HL-60/S4 (cell line): ENCODE data around the gene CABLES2.

Experiments used
- in situ Hi-C: fragments of 300-500 bp; cut with MboI; formaldehyde crosslinking; loops from 2 replicates; pipeline ENCODE4 v1.14.3; 2022; ENCODE audit warnings: low sequenced_read_pairs

CABLES2 gene

DNA sequence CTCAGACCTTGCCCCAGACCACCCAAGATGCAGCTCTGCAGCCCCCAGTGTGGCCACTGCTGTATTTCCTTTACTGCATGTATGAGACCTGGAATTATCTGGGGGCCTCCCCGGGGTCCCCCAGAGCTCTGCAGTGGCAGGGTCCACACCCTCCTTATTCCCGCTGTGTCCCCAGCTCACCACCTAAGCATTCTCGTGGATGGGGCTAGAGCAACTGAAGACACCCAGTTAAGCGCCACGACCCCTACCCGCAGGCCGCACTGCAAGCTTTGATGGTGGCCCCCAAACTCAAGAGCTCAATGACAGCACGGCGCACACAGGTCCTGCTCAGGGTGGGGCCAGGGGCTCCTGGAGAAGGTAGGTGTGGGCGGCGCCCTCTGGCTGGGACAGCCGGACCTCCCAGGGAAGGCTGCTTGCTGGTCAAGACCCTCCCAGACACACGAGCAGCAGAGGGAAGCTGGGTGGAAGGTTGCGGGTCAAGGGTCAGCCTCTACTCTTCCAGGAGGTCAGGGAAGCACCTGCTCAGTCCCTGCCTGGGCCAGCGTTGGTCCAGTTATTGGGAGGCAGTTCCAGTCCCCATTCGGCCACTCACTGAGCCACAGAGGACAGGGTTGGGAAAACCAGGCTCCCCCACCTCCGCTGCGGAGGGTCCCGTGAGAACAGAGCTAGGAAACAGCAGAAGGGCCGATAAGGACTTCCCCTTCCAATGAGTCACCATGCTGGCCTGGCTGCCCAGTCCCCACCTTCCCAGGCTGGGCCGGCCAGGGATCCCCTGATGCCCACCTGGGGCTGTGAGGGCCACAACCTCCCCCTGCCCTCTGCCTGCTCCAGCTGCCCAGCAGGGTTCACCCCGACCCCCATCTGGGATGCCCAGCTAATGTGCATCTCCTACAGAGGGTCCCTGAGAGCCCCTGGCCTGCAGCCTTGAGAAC lies 42.9 kb downstream of the CABLES2 start:
- in situ Hi-C loops = no loop called here

DNA sequence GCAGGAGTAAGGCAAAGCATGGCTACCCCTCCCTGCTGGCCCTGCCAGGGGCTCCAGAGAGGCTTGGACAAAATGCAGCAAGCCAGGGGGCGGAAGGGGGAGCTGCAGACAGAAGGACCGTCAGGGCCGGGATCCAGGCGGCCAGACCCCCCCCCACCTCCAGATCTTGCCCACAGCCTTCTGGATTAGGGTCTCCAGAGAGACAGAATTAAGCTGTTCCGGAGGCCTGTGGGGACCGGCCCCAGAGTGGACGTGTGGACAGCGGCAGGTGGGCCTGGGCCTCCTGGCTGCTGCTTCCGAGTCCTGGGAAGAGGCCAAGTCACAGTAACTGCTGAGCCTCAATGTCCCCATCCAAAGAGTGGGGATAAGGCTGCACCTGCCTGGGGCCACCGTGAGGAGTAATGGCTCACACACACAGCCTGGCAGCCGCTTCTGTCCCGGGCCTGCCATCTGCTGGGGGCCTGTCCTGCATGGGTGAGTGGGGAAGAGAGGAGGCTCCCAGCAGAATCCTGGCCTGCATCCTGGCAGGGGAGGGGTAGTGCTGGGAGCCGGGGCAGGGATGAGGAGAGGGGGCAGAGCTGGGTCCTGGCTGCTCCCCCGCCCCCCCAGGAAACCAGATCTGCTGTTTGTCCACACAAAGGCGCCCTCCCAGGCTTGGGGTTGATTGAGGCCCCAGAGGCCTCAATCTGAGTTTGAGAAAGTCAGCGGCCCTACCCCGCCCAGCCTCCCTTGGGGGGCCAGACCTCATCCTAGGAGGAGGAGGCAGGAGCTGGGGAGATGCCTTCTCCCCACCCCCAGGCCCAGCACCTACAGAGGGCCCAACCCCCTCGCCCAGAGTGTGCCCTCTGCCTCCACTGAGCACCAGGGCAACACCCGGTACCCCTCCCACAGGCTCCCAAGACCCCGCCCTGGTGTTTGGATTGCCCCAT lies 43.8 kb downstream of the CABLES2 start:
- in situ Hi-C loops = no loop called here

DNA sequence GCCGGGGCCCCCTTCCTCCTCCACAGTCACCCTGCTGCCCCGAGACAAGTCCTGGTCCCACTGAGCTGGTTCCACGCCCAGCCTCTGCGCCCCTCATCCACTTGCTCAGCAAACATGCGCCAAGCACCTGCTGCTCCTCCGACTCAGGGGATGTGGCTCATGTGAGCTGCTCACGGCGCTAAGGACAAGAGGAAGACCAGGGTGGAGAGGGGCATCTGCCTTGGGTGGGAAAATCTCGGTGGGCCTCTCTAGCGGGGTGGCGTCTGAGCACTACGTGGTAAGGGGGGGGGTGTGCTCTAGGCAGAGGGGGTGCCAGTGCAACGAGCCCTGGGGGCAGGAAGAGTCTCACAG lies 44.5 kb downstream of the CABLES2 start:
- in situ Hi-C loops = no loop called here

DNA sequence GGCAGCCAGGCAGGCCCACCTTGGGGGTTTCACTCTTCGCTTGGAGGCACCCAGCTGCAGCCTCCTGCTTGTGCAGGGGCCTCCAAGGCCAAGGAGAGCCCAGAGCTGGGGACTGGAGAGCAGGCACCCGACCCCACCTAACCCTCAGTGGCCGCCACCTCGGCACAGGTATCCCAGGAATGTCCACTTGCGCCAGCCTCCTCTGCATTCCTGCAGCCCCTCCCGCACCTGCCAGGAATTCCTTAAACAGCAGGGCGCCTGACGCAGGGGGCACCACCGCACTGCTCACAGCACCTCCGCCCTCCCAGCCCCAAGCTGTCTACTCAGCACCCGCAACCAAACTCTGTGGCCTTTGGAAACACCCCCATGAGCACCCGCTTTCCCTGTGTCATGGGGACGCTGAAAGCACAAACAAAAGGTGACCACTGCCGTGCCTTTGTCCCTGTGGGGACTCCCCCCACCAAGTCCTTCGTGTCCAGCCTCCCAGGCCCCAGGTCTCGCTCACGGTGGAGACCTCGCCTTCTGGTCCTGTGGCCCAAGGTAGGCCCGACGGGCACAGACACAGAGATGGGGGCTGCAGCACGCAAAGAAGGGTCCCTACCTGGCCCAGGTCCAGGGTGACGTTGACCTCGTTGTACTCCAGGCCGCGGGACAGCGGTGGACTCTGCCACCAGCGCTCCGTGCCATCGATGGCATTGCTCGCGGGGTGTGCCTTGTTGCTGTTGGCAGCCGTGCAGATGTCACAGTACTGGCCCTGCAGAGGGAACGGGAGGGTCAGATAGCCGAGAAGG lies 45.1 kb downstream of the CABLES2 start:
- in situ Hi-C loops = no loop called here

DNA sequence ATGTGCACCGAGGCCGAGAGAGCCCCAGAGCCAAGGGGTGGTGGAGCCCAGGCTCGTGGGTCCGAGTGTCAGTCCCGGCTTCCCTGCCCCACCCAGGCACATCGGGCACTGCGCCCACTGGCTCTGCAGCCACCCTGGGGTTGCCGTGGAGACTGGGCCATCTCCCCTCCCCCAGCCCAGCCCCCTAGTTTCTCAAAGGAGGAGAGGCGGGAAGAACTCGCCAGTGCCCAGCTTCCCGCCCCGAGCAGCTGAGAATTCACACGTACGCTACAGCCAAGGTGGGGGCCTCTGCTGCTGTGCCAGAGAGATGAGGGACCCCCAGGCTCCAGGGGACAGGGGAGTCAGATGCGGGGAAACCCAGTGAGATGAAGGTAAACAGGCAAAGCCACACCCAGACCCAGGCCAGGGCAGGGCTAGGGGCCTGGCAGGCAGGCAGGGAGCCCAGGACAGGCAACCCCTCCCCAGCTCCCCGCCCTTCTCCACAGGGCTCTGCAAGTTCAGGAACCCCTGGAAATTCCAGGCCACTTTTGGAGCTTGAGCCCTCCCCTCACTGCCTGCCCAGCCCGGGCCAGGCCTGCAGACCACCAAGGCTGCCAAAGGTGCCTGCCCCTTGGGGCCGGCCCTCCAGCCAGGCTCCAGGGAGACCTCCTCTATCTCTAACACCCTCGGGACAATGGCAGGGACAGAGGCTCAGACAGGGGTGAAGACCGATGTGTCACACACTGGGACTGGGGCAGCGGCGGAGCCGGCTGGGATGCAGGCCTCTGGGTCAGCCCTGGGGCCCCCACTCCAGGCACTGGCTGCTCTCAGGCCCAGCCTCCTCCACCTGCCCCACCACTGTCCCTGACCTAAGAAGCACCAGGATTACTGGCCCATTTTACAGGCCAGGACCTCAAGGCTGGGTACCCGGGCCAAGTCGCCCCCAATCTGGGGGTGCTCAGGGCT lies 46.0 kb downstream of the CABLES2 start:
- in situ Hi-C loops = no loop called here

DNA sequence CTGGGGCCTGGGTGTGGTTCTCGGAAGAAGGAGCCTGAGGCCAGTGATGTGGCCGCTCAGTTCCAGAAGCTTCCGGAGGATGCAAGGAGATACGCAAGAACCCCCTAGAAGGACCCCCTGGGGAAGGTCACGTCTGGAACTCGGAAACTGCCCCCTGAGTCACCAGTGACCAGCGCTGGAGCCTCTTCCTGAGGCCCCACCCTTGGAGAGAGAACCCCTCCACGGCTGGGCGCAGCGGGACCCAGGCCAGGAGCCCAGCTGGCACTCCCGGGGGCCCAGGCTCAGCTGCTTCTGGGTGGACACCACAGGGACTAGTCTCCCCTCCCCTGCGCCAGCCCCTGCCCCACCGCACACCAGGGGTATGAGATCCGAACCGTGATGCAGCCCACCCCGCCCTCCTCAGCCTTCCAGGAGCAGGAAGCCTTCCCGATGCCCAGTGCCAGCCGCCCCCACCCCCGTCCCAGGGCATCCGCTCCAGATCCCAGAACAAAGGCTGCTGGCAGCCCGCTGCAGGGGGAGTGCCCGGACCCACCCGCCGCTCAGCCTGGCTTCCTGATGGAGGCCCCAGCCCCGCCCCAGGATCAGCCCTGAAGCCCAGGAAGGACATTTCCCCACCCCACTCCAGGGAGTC lies 47.5 kb downstream of the CABLES2 start:
- in situ Hi-C loops = no loop called here

DNA sequence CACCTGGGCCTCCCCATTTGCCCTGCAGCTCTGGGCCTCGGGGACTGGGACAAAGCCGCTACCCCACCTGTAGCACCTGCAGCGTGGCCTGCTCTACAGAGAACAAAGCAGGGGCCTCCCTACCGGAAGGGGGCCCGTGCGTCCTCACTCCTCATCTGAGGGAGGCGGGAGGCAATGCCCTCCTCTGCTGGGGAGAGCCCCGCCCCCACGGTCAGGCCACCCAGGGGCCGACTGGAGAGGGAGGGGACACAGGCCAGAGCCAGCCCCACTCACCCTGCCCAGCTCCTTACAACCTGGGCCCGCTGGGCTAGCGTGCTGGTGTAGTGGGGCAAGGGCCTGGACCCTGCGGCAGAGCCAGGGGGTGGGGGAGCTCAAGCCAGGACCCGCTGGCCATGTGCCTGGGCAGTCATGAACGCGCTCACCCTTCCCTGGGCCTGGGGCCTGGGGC lies 48.0 kb downstream of the CABLES2 start:
- in situ Hi-C loops = no loop called here

DNA sequence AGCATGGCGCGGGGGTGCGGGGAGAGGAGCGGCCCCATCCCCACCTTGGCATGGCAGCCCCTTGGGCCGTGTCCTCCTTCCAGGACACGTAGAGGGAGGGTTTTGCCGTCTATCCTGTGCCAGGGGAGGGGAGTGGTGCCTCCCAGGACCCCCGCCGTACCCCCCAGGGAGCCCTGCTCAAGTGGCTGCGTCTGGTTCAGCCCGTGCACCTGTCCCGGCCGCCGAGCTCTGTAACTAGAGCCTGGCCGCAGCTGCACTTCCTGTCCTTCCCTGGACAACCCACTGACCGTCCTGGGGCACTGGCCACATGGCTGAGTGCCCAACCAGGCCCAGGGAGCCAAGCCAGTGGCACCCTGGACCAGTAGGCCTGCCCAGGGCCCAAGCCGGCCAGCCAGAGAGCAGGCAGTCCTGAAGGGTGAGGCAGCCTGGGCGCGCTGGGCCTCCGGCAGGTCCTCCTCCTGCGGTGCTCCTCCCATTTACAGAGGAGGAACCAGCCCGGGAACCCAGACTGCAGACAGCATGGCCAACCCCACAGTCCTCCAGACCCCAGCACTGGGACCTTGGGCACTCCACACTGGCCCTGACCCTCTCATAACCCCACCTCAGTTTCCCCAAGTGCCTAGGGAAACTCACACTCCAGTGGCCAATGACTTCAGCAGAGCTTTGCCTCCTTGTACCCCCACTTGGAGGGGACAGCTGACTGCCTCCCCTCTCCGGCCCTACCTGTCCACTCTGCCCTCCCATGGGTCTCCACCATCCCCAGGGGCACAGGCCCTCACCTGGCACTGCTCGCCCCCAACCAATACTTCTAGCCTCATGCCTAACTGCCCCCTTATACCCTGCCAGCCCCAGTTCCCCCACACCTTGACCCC lies 48.7 kb downstream of the CABLES2 start:
- in situ Hi-C loops = no loop called here

DNA sequence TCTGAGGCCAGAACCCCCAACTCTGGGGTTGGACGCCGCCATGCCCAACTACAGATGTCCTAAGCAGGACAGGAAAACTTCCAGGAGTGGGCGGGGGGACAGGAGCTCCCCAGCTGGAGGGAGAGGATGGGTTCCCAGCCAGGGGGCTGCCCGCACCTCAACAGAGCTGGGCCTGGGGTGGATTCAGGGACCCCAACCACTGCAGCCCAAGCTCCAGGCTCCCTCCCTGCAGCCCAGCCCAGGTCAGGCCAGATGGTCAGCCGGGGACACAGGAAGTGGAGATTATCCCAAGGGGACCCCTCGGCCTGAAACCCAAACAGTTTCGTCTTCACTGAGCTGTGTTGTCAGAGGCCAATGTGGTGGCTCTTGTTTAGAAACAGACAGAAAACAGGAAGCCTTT lies 49.4 kb downstream of the CABLES2 start:
- in situ Hi-C loops = no loop called here

DNA sequence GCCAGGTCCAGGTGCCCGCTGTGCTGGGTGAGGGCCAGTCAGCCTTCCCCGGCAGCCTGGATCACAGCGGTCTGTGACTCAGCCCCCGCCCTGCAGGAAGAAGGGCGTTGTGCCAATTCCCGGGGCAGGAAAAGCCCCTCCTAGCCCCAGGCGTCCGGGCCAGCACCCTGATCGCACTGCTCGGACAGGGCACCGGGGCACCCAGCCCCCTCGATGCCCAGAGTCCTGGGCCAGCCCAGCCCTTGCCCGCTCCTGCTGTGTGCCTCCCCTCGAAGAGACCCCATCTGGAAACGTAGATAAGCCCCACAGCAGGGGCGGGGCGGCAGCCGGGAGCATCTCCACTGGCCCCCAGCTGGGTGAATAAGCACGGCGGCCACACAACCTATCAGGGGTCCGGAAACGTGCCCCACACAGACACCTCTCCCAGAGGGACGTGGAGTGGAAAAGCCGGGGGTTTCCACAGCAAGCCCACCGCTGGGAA lies 49.9 kb downstream of the CABLES2 start:
- in situ Hi-C loops = no loop called here

DNA sequence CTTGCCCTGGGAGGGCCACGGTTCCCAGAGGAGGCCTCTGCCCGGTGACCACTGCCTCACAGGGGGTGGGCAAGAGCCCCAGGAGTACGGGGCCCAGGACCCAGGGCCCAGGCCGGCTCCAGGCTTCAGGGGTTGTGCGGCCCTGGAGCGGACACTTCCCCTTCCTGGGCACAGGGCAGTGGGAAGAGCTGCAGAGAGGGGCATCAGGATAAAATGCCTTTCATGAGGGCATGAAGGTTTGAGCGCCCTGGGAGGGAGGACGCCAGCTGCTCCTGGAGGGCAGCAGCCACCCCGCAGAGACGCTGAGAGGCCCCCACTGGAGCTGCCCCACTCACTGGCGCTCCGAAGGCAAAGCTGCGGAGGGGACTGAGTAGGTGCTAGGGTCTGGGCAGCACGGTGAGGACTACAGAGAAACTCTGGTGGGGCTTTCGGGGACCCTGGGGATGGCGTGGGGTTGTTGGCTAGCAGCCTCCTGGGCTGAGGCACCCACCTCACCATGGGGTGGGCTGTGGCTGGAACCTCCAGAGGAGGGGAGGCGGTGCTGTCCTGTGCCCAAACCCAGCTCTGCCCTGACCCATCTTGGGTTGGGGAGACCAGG lies 50.4 kb downstream of the CABLES2 start:
- in situ Hi-C loops = no loop called here

DNA sequence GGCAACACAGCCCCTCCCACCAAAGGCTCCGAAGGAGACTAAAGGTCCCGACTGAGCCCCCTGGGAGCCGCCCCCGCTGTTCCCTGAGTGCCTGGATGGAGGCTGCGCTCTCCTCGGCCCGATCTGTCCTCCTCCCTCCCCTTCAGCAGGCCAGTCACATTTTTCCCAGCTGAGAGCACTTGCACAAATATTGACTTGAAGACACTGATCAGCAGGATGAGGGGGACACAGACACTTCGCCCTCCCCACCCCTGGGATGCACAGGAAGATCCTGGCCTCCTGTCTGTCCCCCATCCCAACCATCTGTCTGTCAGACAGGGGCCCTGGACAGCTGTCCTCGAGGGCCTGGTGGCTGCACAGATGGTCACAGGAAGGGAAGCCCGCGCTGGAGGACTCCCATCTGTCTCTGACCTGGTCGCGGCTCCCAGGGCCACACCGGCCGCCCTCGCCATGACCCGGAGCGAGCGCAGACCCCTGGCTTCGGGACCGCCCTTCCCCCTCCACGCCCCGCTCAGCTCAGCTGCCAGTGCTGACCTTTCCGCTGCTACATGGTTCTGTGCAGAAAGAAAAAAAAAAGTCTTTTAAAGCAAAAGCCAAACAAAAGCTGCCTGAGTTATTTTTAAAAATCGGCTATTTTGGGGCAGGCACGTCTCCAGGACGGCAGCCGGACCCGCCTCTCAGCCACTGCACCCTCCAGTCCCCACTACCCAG lies 51.1 kb downstream of the CABLES2 start:
- in situ Hi-C loops = no loop called here

DNA sequence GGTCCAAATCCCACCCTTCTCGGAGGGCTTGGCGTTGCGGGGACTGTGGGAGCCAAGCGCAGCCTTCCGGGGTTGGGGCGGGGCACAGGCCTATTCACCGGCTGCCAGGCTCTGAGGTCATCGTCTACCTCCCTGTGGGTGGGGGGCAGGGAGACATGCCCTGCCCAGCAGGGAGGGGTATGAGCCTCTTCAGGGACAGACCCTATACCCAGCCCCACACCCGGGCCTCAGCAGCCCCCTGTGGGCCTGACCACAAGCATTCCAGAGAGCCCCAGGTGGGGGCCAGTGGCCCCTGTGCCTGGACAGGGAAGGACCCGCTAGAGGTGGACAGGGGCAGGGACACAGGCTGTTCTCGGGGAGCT lies 51.6 kb downstream of the CABLES2 start:
- in situ Hi-C loops = no loop called here

DNA sequence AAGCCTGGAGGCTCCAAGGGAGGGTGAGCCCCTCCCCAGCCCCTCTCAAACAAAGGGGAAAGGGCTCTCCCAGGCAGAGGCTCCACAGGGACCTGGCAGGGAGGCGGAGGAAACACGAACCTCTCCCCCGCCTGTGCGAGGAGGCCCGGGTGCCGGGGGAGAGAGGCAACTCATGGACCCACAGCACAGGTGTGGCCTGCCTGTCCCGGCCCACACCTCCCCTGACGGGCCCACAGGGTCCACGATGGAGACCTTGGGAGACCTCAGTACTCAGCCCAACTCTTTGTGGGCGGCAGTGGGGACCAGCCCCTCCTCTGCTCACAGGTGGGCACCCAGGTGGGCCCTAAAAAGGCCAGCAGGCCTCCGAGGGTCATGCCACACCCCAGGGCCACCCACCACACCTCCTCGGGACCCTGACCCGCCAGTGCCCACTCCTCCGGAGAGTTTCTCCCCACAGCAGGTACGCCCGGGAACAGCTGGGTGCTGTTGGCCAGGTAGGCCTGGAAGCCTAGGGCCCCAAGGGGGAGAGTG lies 52.2 kb downstream of the CABLES2 start:
- in situ Hi-C loops = no loop called here

DNA sequence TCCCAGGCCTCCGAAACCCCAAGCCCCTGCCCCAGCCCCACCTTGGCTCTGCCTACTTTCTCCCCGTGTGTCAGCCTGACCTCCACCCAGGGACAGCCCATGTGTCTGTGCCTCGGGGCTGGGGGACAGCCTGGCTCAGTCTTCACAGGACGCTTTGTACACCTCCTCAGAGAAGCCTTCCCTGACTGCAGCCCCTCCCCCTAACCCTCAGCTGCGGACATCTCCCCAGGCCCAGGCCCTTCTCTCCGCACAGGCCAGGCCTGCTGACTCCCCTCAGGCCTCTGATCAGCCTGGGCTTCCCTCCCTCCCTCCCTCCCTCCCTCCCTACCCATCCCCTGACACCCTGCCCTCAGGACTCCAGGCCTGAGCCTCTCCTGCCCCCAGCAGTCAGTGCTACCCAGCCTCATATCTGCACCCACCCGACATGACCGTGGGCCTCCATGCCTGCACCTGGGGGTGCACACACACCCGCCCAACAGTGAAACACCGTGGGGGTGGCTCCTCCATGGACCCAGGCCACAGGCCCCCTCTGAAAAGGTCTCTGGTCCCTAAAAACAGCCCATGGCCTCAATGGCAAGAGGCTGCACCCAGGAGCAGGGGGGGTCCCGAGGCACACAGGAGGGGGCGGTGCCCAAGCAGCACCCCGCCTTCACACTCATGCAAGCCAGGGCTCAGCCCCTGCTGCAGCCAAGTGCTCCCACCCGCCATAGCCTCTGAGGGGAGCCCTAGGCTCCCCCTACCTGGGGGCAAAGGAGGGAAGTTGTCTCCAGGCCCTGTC lies 52.9 kb downstream of the CABLES2 start:
- in situ Hi-C loops = no loop called here

DNA sequence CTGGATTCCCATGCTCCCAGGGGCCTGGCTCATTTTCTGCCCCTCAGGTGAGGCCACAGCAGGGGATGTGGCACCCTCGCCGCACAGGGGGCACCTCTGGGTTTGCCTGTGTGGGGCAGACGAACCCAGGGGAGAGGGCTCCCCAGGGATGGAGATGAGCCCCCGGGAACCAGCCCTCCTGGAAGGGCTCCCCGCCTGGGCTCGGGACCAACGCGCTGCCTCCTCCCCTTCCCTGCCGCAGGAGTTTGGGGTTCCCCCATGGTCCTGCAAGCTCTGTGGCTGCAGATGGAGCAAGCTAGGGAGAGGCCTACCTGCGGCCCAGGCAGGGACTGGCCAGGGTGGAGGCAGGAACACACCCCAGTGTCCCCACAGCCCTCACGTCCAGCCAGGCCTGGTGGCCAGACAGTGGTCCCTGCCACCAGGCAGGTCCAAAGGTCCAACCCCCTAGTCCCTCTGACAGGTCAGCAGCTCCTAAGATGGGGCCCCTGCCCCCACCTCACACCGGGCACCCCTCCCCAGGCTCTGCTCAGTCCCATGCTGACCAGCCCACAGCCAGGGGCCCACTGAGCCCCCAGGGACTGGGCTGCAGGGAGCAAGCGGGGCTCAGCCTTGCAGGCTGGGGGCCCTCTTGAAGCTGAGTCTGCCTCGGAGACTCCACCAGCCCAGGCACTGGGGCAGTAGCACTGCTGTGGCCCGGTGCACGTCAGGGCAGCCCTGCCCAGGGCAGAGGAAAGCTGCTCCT lies 53.6 kb downstream of the CABLES2 start:
- in situ Hi-C loops = no loop called here
